Heart left ventricle (tissue), 16 donors: Measurements from ENCODE around the gene BTBD19. TPM values are rescaled to one million over a fixed set of nuclear protein-coding genes. Genes with fewer than 3 reads are reported as not detected.
"Not testable (repeated sequence)": the region's sequence is repeated elsewhere in the genome, so short reads cannot be mapped to it uniquely, and the experiment has no call there.

ENCODE experiments used
- ATAC-seq, 4 donors: fragments of 200-7000 bp; cut with Tn5 transposase; one replicate each; pipeline ENCODE4 v1.9.1; 2020 to 2022; ENCODE audit warnings: moderate library complexity in 4 of 4, mild to moderate bottlenecking in 3 of 4, moderate number of reproducible peaks in 1 of 4
- DNase-seq, 5 donors: peaks; one replicate each; pipeline ENCODE4 v3.0.0-alpha.2; 2020
- H3K27ac ChIP-seq, 12 donors: fragments of 200-600 bp; sonication (generic) in 4 of 12; one replicate each; pipeline versions ENCODE4 v1.5.0 to v1.8.0; 2016 to 2022; ENCODE audit warnings: mild to moderate bottlenecking in 2 of 12
- H3K27me3 ChIP-seq, 9 donors: fragments of 200-600 bp; sonication (generic) in 2 of 9; one replicate each; pipeline versions ENCODE4 v1.5.1 to v1.8.0; 2016 to 2022; ENCODE audit warnings: mild to moderate bottlenecking in 3 of 9
- H3K36me3 ChIP-seq, 9 donors: fragments of 200-600 bp; sonication (generic) in 2 of 9; one replicate each; pipeline versions ENCODE4 v1.5.0 to v1.8.0; 2018 to 2022; ENCODE audit warnings: mild to moderate bottlenecking in 2 of 9
- H3K4me1 ChIP-seq, 12 donors: fragments of 200-600 bp; sonication (generic) in 4 of 12; one replicate each; pipeline versions ENCODE4 v1.5.0 to v1.8.0; 2016 to 2022; ENCODE audit warnings: mild to moderate bottlenecking in 3 of 12
- H3K4me3 ChIP-seq, 12 donors: fragments of 200-600 bp; sonication (generic) in 4 of 12; one replicate each; pipeline versions ENCODE4 v1.5.0 to v1.8.0; 2017 to 2022; ENCODE audit warnings: mild to moderate bottlenecking in 9 of 12, moderate library complexity in 4 of 12
- H3K9me3 ChIP-seq, 12 donors: fragments of 200-600 bp; sonication (generic) in 4 of 12; one replicate each; pipeline versions ENCODE4 v1.5.0 to v1.8.0; 2016 to 2022; ENCODE audit warnings: mild to moderate bottlenecking in 1 of 12
- CTCF ChIP-seq, 12 donors: fragments of 200-600 bp; sonication (generic) in 4 of 12; IDR thresholded peaks; one replicate each; pipeline versions ENCODE4 v1.5.0 to v1.8.0; 2018 to 2022; ENCODE audit warnings: antibody characterized with exemption in 12 of 12, mild to moderate bottlenecking in 5 of 12
- POLR2A ChIP-seq, 2 donors: fragments of 450-650 bp; IDR thresholded peaks; one replicate each; pipeline ENCODE4 v1.6.1; 2017; ENCODE audit warnings: antibody characterized with exemption in 2 of 2, mild to moderate bottlenecking in 2 of 2, moderate library complexity in 2 of 2
- WGBS, 4 donors: extraction: QIAGEN DNeasy Blood & Tissue Kit in 2 of 4; methylation state at CpG; one replicate each; pipeline versions ENCODE4 v1.1.5 to v1.1.7; 2013 to 2018; 5-methylcytosine and 5-hydroxymethylcytosine counted together
- intact Hi-C, 10 donors: fragments of 100-400 bp; cut with DNase I; formaldehyde crosslinking; loops; one replicate each; pipeline versions ENCODE4 v1.11.1 to v1.14.2; 2022
- polyA plus RNA-seq, 2 donors: library from polyadenylated mRNA; stranded (reverse); fragments of 200-250 nt; gene quantifications; one replicate each; pipeline ENCODE4 v1.2.3, GENCODE V29; 2013
- total RNA-seq, 9 donors: library from RNA; depleted of rRNA in 2 of 9; stranded (reverse); fragments of >200 nt in 2 of 9; fragmentation: NEBNext Ultra II Directional in 3 of 9; extraction: Animal tissue kit (Norgen Biotek cat#: 25700) in 3 of 9; gene quantifications; one replicate each; pipeline versions ENCODE4 v1.1.0 to v1.2.4, GENCODE V29; 2016 to 2023
- donor health status: ischemic (EF 13 %, LVEDD 7.1; RV severe dilation, severe dysfunction).
- donor health status: healthy with polysubstance abuse.
- donor health status: DM: no; HTN: yes; CAD: no.
- donor health status: DM: no; HTN: no; CAD: no.
- donor health status: ischemic (EF 25% LVEDD 6.9; RV normal size, moderate dysfunction).
- donor health status: ischemic (EF 25% LVEDD 5.7; RV mildly dilated, moderate dysfunction).
- donor health status: healthy.
- donor health status: DM: yes; HTN: yes; CAD: no.
- donor health status: ischemic (EF 35%, LVEDD 5.7; RV mildly dilated, moderate dysfunction).
- donor health status: nonischemic (EF 11% LVEDD 7.7; RV severe dilation, severe dysfunction).
- donor health status: DM: yes; HTN: yes; CAD: no.
- donor health status: PGD.
- donor health status: ischemic (EF 29% LVEDD 5.4; RV normal size, mild dysfunction).
- donor health status: nonischemic (EF 23%, LVEDD 6.1; RV moderate dilation, normal function).

The BTBD19 gene
- total and polyA plus RNA-seq, 11 donors = 0.56 to 7.4 (median 2.8) TPM

DNA sequence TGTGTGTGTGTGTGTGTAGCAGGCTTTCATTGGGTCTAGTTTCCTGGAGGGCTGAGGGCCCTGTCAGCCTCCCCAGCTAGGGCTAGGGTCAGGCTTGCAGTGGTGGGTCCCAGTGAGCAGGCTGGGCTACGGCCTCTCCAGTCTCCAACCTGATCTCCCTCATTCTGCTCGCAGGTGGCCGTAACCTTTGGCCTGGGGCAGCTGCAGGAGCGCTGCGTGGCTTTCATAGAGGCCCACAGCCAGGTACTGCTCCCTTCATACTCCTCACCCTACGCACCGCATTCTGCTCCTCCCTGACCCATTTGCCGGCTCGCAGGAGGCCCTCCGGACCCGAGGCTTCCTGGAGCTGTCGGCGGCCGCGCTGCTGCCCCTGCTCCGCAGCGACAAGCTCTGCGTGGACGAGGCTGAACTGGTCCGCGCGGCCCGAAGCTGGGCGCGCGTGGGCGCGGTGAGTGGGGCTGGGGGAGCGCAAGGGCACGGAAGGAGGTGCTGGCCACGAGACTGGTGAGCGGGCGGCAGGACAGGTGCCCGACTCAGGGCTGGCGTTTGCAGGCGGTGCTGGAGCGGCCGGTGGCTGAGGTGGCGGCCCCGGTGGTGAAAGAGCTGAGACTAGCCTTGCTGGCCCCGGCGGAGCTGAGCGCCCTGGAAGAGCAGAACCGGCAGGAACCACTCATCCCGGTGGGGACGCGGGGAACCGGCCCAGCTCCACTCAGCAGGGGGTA, 4.7 kb downstream of the BTBD19 start:
- DNase-seq = peak in 2 of 5 donors; percentile 44 to 68
- Histone ChIP-seq H3K27me3 (no peaks in the 10 kb centered on the region), H3K9me3 (no peaks in the 10 kb centered on the region), H3K4me3 (peak overlapping the region; percentile 6 to 66 (median 55)), H3K27ac (peak overlapping the region; percentile 7 to 90 (median 88)), H3K4me1 (peaks cover 0 to 66% (median 51%) of the 10 kb centered on the region in 12 donors), H3K36me3 (peaks cover 0 to 18% (median 5%) of the 10 kb centered on the region in 9 donors)
- intact Hi-C loops = loop anchor here in 1 of 10 donors (10.0 kb wide), 1 partner anchor 78 kb away; the partner anchor contains the start of genes KIF2C and RNU5D-1
- WGBS, 4 donors = 53 to 71% (median 61%) methylated on average over 32 to 48 of the region's 48 CpGs
- peak in 1 of 4 donors; percentile 2 for ATAC-seq
- TF ChIP-seq CTCF (IDR thresholded peaks at IDR 0.05) = no peak
- no peak for TF ChIP-seq POLR2A (IDR thresholded peaks at IDR 0.05)

DNA sequence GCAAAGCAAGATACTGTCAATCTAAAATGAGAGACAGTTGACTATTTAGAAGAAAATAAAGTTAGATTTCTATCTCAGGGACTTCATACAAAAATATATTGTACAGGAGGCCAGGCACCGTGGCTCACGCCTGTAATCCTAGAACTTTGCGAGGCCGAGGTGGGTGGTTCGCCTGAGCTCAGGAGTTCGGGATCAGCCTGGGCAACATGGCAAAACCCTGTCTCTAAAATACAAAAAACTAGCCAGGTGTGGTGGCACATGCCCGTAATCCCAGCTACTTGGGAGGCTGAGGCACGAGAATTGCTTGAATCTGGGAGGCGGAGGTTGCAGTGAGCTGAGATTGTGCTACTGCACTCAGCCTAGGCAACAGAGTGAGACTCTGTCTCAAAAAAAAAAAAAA, 7.6 kb downstream of the BTBD19 start:
- not testable (repeated sequence) for H3K4me3 ChIP-seq, H3K27ac ChIP-seq, H3K27me3 ChIP-seq, ATAC-seq, H3K9me3 ChIP-seq
- intact Hi-C loops = loop anchor here in 1 of 10 donors (10.0 kb wide), 1 partner anchor 81 kb away; the partner anchor contains the start of genes KIF2C and RNU5D-1
- DNase-seq = peak in 2 of 5 donors; percentile 2 to 20
- Histone ChIP-seq H3K4me1 (peaks cover 0 to 64% (median 38%) of the 10 kb centered on the region in 12 donors), H3K36me3 (peaks cover 0 to 18% (median 5%) of the 10 kb centered on the region in 9 donors)
- WGBS, 4 donors = 86 to 97% (median 91%) methylated on average over 9 of the region's 9 CpGs

- H3K9me3 ChIP-seq = no peaks in the 10 kb centered on the region
- no peak for ATAC-seq
- H3K27me3 ChIP-seq = no peaks in the 10 kb centered on the region
- WGBS, 4 donors = 78 to 84% (median 81%) methylated on average over 2 of the region's 2 CpGs
- H3K27ac ChIP-seq = no peak overlapping the region
- intact Hi-C loops = loop anchor here in 1 of 10 donors (10.0 kb wide), 1 partner anchor 83 kb away; the partner anchor contains the start of genes KIF2C and RNU5D-1
- no peak for TF ChIP-seq CTCF (IDR thresholded peaks at IDR 0.05)
- TF ChIP-seq POLR2A (IDR thresholded peaks at IDR 0.05) = no peak
- no peak for DNase-seq
- peaks cover 0 to 18% (median 5%) of the 10 kb centered on the region in 9 donors for H3K36me3 ChIP-seq
- H3K4me1 ChIP-seq = peaks cover 0 to 53% (median 27%) of the 10 kb centered on the region in 12 donors
- no peak overlapping the region for H3K4me3 ChIP-seq
Measured at GRCh38 chr1:44817307-44817706, 9.0 kb downstream of the BTBD19 start.

- H3K4me3 ChIP-seq = peak overlapping the region in 1 of 12 donors; percentile 73
- no peaks in the 10 kb centered on the region for H3K27me3 ChIP-seq
- H3K36me3 ChIP-seq = peaks cover 0 to 18% (median 5%) of the 10 kb centered on the region in 9 donors
- ATAC-seq (no peak), DNase-seq (peak in 3 of 5 donors; percentile 9 to 23 (median 16))
- H3K27ac ChIP-seq = peak overlapping the region in 3 of 12 donors; percentile 90 to 99 (median 92)
- WGBS, 4 donors = 95 to 96% (median 95%) methylated on average over 11 of the region's 11 CpGs
- TF ChIP-seq POLR2A (IDR thresholded peaks at IDR 0.05) (no peak), CTCF (IDR thresholded peaks at IDR 0.05) (no peak)
- peaks cover 0 to 48% (median 25%) of the 10 kb centered on the region in 12 donors for H3K4me1 ChIP-seq
- intact Hi-C loops = loop anchor here in 1 of 10 donors (10.0 kb wide), 1 partner anchor 83 kb away; the partner anchor contains the start of genes KIF2C and RNU5D-1
- no peaks in the 10 kb centered on the region for H3K9me3 ChIP-seq
Measured at GRCh38 chr1:44817771-44818495, 9.6 kb downstream of the BTBD19 start.
